Ovary (tissue), 3 donors: ENCODE measurements around the gene TDP1.
"Not testable (repeated sequence)": the region's sequence is repeated elsewhere in the genome, so short reads cannot be mapped to it uniquely, and the experiment has no call there.

Source experiments
- CTCF ChIP-seq, 3 donors: fragments of 450-650 bp in 2 of 3; fragments of 200-600 bp in 1 of 3; IDR thresholded peaks; one replicate each; pipeline versions ENCODE4 v1.5.1 to v1.8.0; 2016 to 2022; ENCODE audit warnings: antibody characterized with exemption in 3 of 3, mild to moderate bottlenecking in 1 of 3
- EP300 ChIP-seq: sonication (generic); formaldehyde crosslinking; IDR thresholded peaks from one replicate; pipeline ENCODE4 v1.6.1; 2017; ENCODE audit warnings: antibody characterized with exemption
- donor health status: DM: no; HTN: no; CAD: no.

GRCh38 chr14:90089486-90089885 lies 133.8 kb downstream of the TDP1 start:
- not testable (repeated sequence) for TF ChIP-seq CTCF (IDR thresholded peaks at IDR 0.05); EP300
